ENCODE measurements around the gene NEO1.

Gene NEO1

DNA sequence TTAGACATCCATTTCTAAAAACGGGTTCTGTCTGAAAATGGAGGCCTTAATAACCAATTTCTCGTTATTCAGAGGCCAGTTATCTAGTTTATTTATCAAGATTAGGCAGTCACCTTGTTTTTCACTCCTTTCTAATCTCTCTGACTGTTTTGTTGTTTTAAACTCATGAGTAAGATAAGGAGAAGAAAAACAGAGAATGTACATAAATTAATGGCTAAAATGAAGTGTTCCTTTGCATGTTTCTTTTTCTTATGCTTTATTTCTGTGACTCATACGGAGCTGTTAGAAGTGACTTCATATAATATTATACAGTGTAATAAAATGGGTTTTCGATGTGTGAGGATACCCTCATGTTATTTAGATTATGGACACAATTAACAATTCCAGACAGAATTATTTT is 22.0 kb downstream of the NEO1 start:
- 100% methylated on average over 1 of the region's 4 CpGs for WGBS

DNA sequence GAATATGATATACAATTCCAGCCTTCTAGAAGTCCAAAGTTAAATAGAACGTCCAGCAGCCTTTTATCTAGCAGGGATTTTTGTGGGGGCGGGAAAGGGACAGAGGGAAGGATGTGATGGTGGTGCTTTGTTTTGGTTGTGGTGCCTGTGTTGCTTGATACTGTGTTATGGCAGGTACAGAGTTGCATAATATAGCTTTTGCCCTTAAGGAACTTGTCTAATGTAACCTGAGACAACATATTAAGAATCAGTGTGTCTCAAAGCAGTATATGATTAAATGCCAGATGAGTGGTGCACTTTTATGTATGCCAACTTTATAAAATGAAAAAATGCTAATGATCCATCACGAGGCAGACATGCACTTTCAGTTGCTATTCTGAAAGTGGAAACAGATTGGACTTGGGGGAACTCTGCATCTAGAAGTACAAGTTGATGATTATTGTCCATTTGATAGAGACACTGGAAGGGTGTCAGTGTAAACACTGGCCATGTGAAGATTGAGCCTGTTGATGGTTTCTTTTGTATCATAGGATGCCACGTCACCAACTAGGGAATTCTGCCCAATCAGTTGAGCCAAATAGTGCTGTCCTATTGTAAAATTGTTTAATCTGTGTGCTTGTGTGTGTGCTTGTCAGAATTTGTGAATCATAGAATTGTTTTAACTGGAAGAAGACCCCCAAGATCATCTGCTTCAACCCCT is 23.0 kb downstream of the NEO1 start:
- WGBS: 87% methylated on average over 4 of the region's 4 CpGs
- H3K4me1 ChIP-seq (ENCODE audit: control insufficient read depth, insufficient read depth, low read depth, low read length): peaks cover 4% of the 10 kb centered on the region

More for the DNA sequence above, 22.0 kb downstream of the NEO1 start:
- H3K18ac ChIP-seq (ENCODE audit: low read depth in 1 of 2, low read length in 2 of 2): no peak overlapping the region
- peaks cover 27% of the 10 kb centered on the region for H3K79me1 ChIP-seq (replicated peaks; ENCODE audit: low read length, poor library complexity, severe bottlenecking)
- no peaks in the 10 kb centered on the region for H3K36me3 ChIP-seq (ENCODE audit: control insufficient read depth in 1 of 2, insufficient read depth in 2 of 2, low read depth in 1 of 2, low read length in 2 of 2)
- H3K14ac ChIP-seq (ENCODE audit: low read length in 2 of 2): no peak overlapping the region
- no peaks in the 10 kb centered on the region for H3K9me3 ChIP-seq (ENCODE audit: control insufficient read depth, low read length)
- H3K4ac ChIP-seq (ENCODE audit: low read depth in 1 of 2, low read length in 2 of 2): no peak overlapping the region
- H2BK12ac ChIP-seq (ENCODE audit: low read length in 2 of 2): no peak overlapping the region
- H3K4me1 ChIP-seq (ENCODE audit: control insufficient read depth, insufficient read depth, low read depth, low read length): peaks cover 4% of the 10 kb centered on the region
- no peak overlapping the region for H3K9ac ChIP-seq (ENCODE audit: low read length)
- H3K23ac ChIP-seq (ENCODE audit: low read length in 2 of 2): no peak overlapping the region
- H4K91ac ChIP-seq (ENCODE audit: low read length): no peak overlapping the region
- H3K27ac ChIP-seq (ENCODE audit: low read length, poor library complexity, severe bottlenecking): no peak overlapping the region
- DNase-seq: no peak
- H3K4me3 ChIP-seq (ENCODE audit: insufficient read depth in 1 of 2, low read depth in 1 of 2, low read length in 2 of 2): no peak overlapping the region
- no peak overlapping the region for H4K8ac ChIP-seq (ENCODE audit: low read length)
- no peak overlapping the region for H2BK120ac ChIP-seq (ENCODE audit: low read depth, low read length)
- no peak overlapping the region for H2BK15ac ChIP-seq (ENCODE audit: low read depth, poor library complexity, severe bottlenecking)
- no peak overlapping the region for H3K4me2 ChIP-seq (ENCODE audit: low read length, poor library complexity, severe bottlenecking)
- H2AK5ac ChIP-seq (ENCODE audit: low read length, severe bottlenecking): no peak overlapping the region
- no peak overlapping the region for H2BK5ac ChIP-seq (ENCODE audit: low read depth, low read length, poor library complexity, severe bottlenecking)
- H3K27me3 ChIP-seq (ENCODE audit: control insufficient read depth in 1 of 2, insufficient read depth in 1 of 2, low read length in 2 of 2): no peaks in the 10 kb centered on the region
- no peak overlapping the region for H2AFZ ChIP-seq (ENCODE audit: low read depth, low read length)

GRCh38 chr15:73078291-73078690 is 26.0 kb downstream of the NEO1 start:
- no peaks in the 10 kb centered on the region for H3K27me3 ChIP-seq (ENCODE audit: control insufficient read depth in 1 of 2, insufficient read depth in 1 of 2, low read length in 2 of 2)
- peak overlapping the region; percentile 8 to 86 for H3K18ac ChIP-seq (ENCODE audit: low read depth in 1 of 2, low read length in 2 of 2)
- WGBS: 79% methylated on average over 4 of the region's 4 CpGs
- H3K4me3 ChIP-seq (ENCODE audit: insufficient read depth in 1 of 2, low read depth in 1 of 2, low read length in 2 of 2): no peak overlapping the region
- H3K79me1 ChIP-seq (replicated peaks; ENCODE audit: low read length, poor library complexity, severe bottlenecking): peaks cover 25% of the 10 kb centered on the region
- H4K8ac ChIP-seq (ENCODE audit: low read length): no peak overlapping the region
- H2BK12ac ChIP-seq (ENCODE audit: low read length in 2 of 2): no peak overlapping the region
- no peak overlapping the region for H2AFZ ChIP-seq (ENCODE audit: low read depth, low read length)
- no peak overlapping the region for H3K14ac ChIP-seq (ENCODE audit: low read length in 2 of 2)
- no peaks in the 10 kb centered on the region for H3K9me3 ChIP-seq (ENCODE audit: control insufficient read depth, low read length)
- no peak overlapping the region for H2BK5ac ChIP-seq (ENCODE audit: low read depth, low read length, poor library complexity, severe bottlenecking)
- peak overlapping the region; percentile 36 for H2AK5ac ChIP-seq (ENCODE audit: low read length, severe bottlenecking)
- no peak for DNase-seq
- H4K91ac ChIP-seq (ENCODE audit: low read length): no peak overlapping the region
- no peak overlapping the region for H2BK15ac ChIP-seq (ENCODE audit: low read depth, poor library complexity, severe bottlenecking)
- H2BK120ac ChIP-seq (ENCODE audit: low read depth, low read length): no peak overlapping the region
- H3K36me3 ChIP-seq (ENCODE audit: control insufficient read depth in 1 of 2, insufficient read depth in 2 of 2, low read depth in 1 of 2, low read length in 2 of 2): no peaks in the 10 kb centered on the region
- H3K27ac ChIP-seq (ENCODE audit: low read length, poor library complexity, severe bottlenecking): no peak overlapping the region
- peak overlapping the region in 1 of 2 experiments; percentile 58 for H3K4ac ChIP-seq (ENCODE audit: low read depth in 1 of 2, low read length in 2 of 2)
- H3K4me2 ChIP-seq (ENCODE audit: low read length, poor library complexity, severe bottlenecking): no peak overlapping the region
- H3K9ac ChIP-seq (ENCODE audit: low read length): no peak overlapping the region
- H3K23ac ChIP-seq (ENCODE audit: low read length in 2 of 2): no peak overlapping the region
- H3K4me1 ChIP-seq (ENCODE audit: control insufficient read depth, insufficient read depth, low read depth, low read length): peaks cover 4% of the 10 kb centered on the region

More for the DNA sequence above, 23.0 kb downstream of the NEO1 start:
- Histone ChIP-seq H2AFZ (ENCODE audit: low read depth, low read length) (no peak overlapping the region), H2BK120ac (ENCODE audit: low read depth, low read length) (no peak overlapping the region), H3K4ac (ENCODE audit: low read depth in 1 of 2, low read length in 2 of 2) (no peak overlapping the region), H2BK5ac (ENCODE audit: low read depth, low read length, poor library complexity, severe bottlenecking) (no peak overlapping the region), H3K18ac (ENCODE audit: low read depth in 1 of 2, low read length in 2 of 2) (no peak overlapping the region), H3K4me2 (ENCODE audit: low read length, poor library complexity, severe bottlenecking) (no peak overlapping the region), H3K27me3 (ENCODE audit: control insufficient read depth in 1 of 2, insufficient read depth in 1 of 2, low read length in 2 of 2) (no peaks in the 10 kb centered on the region), H3K27ac (ENCODE audit: low read length, poor library complexity, severe bottlenecking) (no peak overlapping the region), H3K79me1 (replicated peaks; ENCODE audit: low read length, poor library complexity, severe bottlenecking) (peaks cover 27% of the 10 kb centered on the region), H3K4me3 (ENCODE audit: insufficient read depth in 1 of 2, low read depth in 1 of 2, low read length in 2 of 2) (peak overlapping the region in 1 of 2 experiments; percentile 45), H4K91ac (ENCODE audit: low read length) (no peak overlapping the region), H3K9ac (ENCODE audit: low read length) (peak overlapping the region; percentile 4), H2AK5ac (ENCODE audit: low read length, severe bottlenecking) (no peak overlapping the region), H3K36me3 (ENCODE audit: control insufficient read depth in 1 of 2, insufficient read depth in 2 of 2, low read depth in 1 of 2, low read length in 2 of 2) (no peaks in the 10 kb centered on the region), H2BK15ac (ENCODE audit: low read depth, poor library complexity, severe bottlenecking) (no peak overlapping the region), H3K14ac (ENCODE audit: low read length in 2 of 2) (no peak overlapping the region), H2BK12ac (ENCODE audit: low read length in 2 of 2) (no peak overlapping the region), H3K9me3 (ENCODE audit: control insufficient read depth, low read length) (no peaks in the 10 kb centered on the region), H4K8ac (ENCODE audit: low read length) (no peak overlapping the region), H3K23ac (ENCODE audit: low read length in 2 of 2) (no peak overlapping the region)
- no peak for DNase-seq

GRCh38 chr15:73078722-73079121 is 26.5 kb downstream of the NEO1 start:
- Histone ChIP-seq H3K4me3 (ENCODE audit: insufficient read depth in 1 of 2, low read depth in 1 of 2, low read length in 2 of 2) (no peak overlapping the region), H2BK5ac (ENCODE audit: low read depth, low read length, poor library complexity, severe bottlenecking) (no peak overlapping the region), H3K4me2 (ENCODE audit: low read length, poor library complexity, severe bottlenecking) (no peak overlapping the region), H3K9me3 (ENCODE audit: control insufficient read depth, low read length) (no peaks in the 10 kb centered on the region), H3K18ac (ENCODE audit: low read depth in 1 of 2, low read length in 2 of 2) (peak overlapping the region in 1 of 2 experiments; percentile 8), H4K91ac (ENCODE audit: low read length) (no peak overlapping the region), H3K9ac (ENCODE audit: low read length) (peak overlapping the region; percentile 42), H3K4me1 (ENCODE audit: control insufficient read depth, insufficient read depth, low read depth, low read length) (peaks cover 4% of the 10 kb centered on the region), H3K36me3 (ENCODE audit: control insufficient read depth in 1 of 2, insufficient read depth in 2 of 2, low read depth in 1 of 2, low read length in 2 of 2) (no peaks in the 10 kb centered on the region), H4K8ac (ENCODE audit: low read length) (no peak overlapping the region), H3K27ac (ENCODE audit: low read length, poor library complexity, severe bottlenecking) (no peak overlapping the region), H3K14ac (ENCODE audit: low read length in 2 of 2) (no peak overlapping the region), H3K4ac (ENCODE audit: low read depth in 1 of 2, low read length in 2 of 2) (no peak overlapping the region), H2AFZ (ENCODE audit: low read depth, low read length) (no peak overlapping the region), H3K79me1 (replicated peaks; ENCODE audit: low read length, poor library complexity, severe bottlenecking) (peaks cover 24% of the 10 kb centered on the region), H2BK12ac (ENCODE audit: low read length in 2 of 2) (no peak overlapping the region), H3K27me3 (ENCODE audit: control insufficient read depth in 1 of 2, insufficient read depth in 1 of 2, low read length in 2 of 2) (no peaks in the 10 kb centered on the region), H2AK5ac (ENCODE audit: low read length, severe bottlenecking) (peak overlapping the region; percentile 36), H2BK15ac (ENCODE audit: low read depth, poor library complexity, severe bottlenecking) (no peak overlapping the region), H2BK120ac (ENCODE audit: low read depth, low read length) (no peak overlapping the region), H3K23ac (ENCODE audit: low read length in 2 of 2) (no peak overlapping the region)
- WGBS: 90% methylated on average over 1 of the region's 2 CpGs
- DNase-seq: peak; percentile 91
